HEK293T (cell line): ENCODE measurements around the gene TM4SF4.

Source experiments
- CTCF ChIA-PET: fragments of 350-600 bp; formaldehyde crosslinking; extraction: SDS; loops from one replicate; lab custom pipeline; 2021; ENCODE audit warnings: antibody characterized with exemption, inconsistent platforms; lab: Yijun Ruan, JAX
- POLR2A ChIA-PET: fragments of 350-600 bp; formaldehyde crosslinking; extraction: SDS; loops from one replicate; lab custom pipeline; 2020; ENCODE audit warnings: antibody characterized with exemption, inconsistent platforms; lab: Yijun Ruan, JAX
- DNase-seq: peaks from one replicate; pipeline ENCODE4 v3.0.0; 2012; ENCODE audit warnings: mixed read lengths; ENCODE audit errors: extremely low spot score
- ARNT ChIP-seq: fragments of 450-650 bp; IDR thresholded peaks from 2 replicates; pipeline ENCODE4 v1.6.1; 2017; ENCODE audit warnings: mild to moderate bottlenecking
- BHLHE40 ChIP-seq: fragments of 450-650 bp; IDR thresholded peaks from 2 replicates; pipeline ENCODE4 v1.6.1; 2016; ENCODE audit warnings: mild to moderate bottlenecking, moderate library complexity, borderline replicate concordance
- CTBP1 ChIP-seq: fragments of 450-650 bp; IDR thresholded peaks from 2 replicates; pipeline ENCODE4 v1.6.1; 2016; ENCODE audit warnings: borderline replicate concordance
- ELF4 ChIP-seq: fragments of 450-650 bp; IDR thresholded peaks from 2 replicates; pipeline ENCODE4 v1.6.1; 2017; ENCODE audit warnings: antibody characterized with exemption
- FOXA1 ChIP-seq: fragments of 450-650 bp; IDR thresholded peaks from 2 replicates; pipeline ENCODE4 v1.6.1; 2016; ENCODE audit warnings: mild to moderate bottlenecking
- FOXK2 ChIP-seq: fragments of 450-650 bp; IDR thresholded peaks from 2 replicates; pipeline ENCODE4 v1.6.1; 2016; ENCODE audit warnings: mild to moderate bottlenecking
- FOXM1 ChIP-seq: fragments of 450-650 bp; IDR thresholded peaks from 2 replicates; pipeline ENCODE4 v1.6.1; 2017; ENCODE audit warnings: mild to moderate bottlenecking, borderline replicate concordance
- HDGF ChIP-seq: fragments of 450-650 bp; IDR thresholded peaks from 2 replicates; pipeline ENCODE4 v1.6.1; 2017; ENCODE audit warnings: antibody characterized with exemption, borderline replicate concordance
- L3MBTL2 ChIP-seq: fragments of 450-650 bp; conservative IDR thresholded peaks from 2 replicates; pipeline ENCODE4 v1.6.1; 2016; ENCODE audit warnings: mild to moderate bottlenecking
- LEF1 ChIP-seq: fragments of 450-650 bp; IDR thresholded peaks from 2 replicates; pipeline ENCODE4 v1.6.1; 2017; ENCODE audit warnings: mild to moderate bottlenecking, borderline replicate concordance
- NFRKB ChIP-seq: fragments of 450-650 bp; IDR thresholded peaks from 2 replicates; pipeline ENCODE4 v1.6.1; 2016; ENCODE audit warnings: mild to moderate bottlenecking, moderate library complexity
- SP1 ChIP-seq: fragments of 450-650 bp; IDR thresholded peaks from 2 replicates; pipeline ENCODE4 v1.6.1; 2017
- SUZ12 ChIP-seq: fragments of 450-650 bp; IDR thresholded peaks from 2 replicates; pipeline ENCODE4 v1.6.1; 2016; ENCODE audit warnings: mild to moderate bottlenecking
- TARDBP ChIP-seq: fragments of 450-650 bp; IDR thresholded peaks from 2 replicates; pipeline ENCODE4 v1.6.1; 2016
- ZNF384 ChIP-seq: fragments of 450-650 bp; IDR thresholded peaks from 2 replicates; pipeline ENCODE4 v1.6.1; 2016
- TF ChIP-seq, protein P1 (sequence below): fragments of 450-650 bp; IDR thresholded peaks from 2 replicates; pipeline ENCODE4 v1.6.1; 2016

Gene TM4SF4

DNA sequence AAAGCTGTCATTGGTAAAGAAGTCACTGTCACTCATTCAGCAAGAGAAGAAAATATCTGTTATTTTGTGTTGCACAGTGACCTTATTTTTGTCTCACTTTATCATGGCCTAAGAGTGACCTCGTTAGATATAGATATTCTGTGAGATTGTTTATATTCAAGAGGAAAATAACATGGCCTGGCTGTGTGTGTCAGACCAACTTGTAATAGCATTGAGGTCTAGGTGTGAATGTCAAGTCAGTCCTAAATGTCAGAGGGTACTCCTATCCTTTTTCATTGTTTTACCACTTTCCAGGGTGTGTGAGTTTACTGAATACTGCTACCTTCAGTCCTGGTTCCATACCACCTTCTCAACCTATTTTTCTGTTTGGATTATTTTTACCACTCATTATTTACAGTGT, 18.5 kb upstream of the TM4SF4 start:
- ChIA-PET CTCF (no interaction called here), POLR2A (no interaction called here)
- TF ChIP-seq SUZ12 (no peak), FOXK2 (no peak), TARDBP (no peak), FOXM1 (no peak), LEF1 (no peak), CTBP1 (no peak), L3MBTL2 (no peak), ELF4 (no peak), ZNF384 (no peak), ARNT (no peak), SP1 (no peak), BHLHE40 (no peak), NFRKB (no peak), FOXA1 (no peak), HDGF (no peak)
- TF ChIP-seq, protein P1, sequence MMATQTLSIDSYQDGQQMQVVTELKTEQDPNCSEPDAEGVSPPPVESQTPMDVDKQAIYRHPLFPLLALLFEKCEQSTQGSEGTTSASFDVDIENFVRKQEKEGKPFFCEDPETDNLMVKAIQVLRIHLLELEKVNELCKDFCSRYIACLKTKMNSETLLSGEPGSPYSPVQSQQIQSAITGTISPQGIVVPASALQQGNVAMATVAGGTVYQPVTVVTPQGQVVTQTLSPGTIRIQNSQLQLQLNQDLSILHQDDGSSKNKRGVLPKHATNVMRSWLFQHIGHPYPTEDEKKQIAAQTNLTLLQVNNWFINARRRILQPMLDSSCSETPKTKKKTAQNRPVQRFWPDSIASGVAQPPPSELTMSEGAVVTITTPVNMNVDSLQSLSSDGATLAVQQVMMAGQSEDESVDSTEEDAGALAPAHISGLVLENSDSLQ, result no peak
- no peak for DNase-seq

DNA sequence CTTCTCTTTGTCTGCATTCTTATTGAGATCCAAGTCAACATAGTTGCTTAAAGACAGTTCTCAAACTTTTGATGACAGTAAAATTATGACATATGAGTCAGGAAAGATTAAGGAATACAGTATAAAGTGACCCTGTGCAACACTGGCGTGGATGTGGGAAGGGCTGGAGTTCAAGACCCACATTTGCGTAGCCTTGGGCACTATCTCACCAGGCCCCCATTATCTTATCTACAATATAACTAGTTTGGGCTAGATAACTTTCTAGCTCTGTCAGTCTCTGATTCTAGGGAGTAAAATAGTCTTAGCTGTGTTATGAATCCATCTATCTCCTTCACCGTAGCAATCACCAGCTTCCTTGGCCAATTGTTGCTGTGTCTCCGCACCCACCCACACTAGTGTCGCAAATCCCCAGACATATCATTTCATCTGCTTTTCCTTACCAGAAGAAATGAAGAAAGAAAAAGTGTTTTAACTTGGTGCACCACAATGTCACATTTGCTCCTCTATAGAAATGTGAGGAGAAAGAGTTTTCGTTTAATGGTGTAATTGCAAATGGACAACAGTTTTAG, 14.9 kb upstream of the TM4SF4 start:
- POLR2A ChIA-PET, result no interaction called here
- TF ChIP-seq FOXM1 (no peak), L3MBTL2 (no peak), TARDBP (no peak), SUZ12 (no peak), CTBP1 (no peak), FOXK2 (no peak), ELF4 (no peak), FOXA1 (no peak), ZNF384 (no peak), HDGF (no peak), ARNT (no peak), NFRKB (no peak), SP1 (no peak), LEF1 (no peak), BHLHE40 (no peak)
- TF ChIP-seq, protein P1, result no peak
- CTCF ChIA-PET, result no interaction called here
- DNase-seq, result no peak

DNA sequence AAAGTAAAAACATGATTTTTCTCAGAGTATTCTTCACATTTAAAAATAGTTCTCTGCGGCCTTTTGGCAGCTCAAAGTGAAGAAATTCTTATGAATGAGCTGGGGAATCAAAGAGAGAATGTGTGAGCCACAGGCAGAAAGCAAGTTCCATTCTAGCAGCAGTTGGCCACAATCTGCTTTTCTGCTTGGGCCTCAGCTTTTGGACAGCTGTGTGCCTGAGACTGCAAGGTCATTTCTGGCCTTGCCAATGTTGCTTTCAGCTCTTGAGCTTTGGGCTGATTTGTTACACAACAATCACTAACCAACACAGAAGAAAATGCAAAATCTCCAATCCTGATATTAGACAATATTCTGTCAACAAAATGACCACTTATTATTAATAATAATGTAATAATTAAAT, 14.4 kb upstream of the TM4SF4 start:
- no peak for DNase-seq
- ChIA-PET CTCF (no interaction called here), POLR2A (no interaction called here)
- TF ChIP-seq BHLHE40 (no peak), FOXK2 (no peak), TARDBP (no peak), CTBP1 (no peak), ELF4 (no peak), HDGF (no peak), ARNT (no peak), SP1 (no peak), SUZ12 (no peak), FOXA1 (no peak), LEF1 (no peak), FOXM1 (no peak), ZNF384 (no peak), NFRKB (no peak), L3MBTL2 (no peak)
- TF ChIP-seq, protein P1, result no peak

DNA sequence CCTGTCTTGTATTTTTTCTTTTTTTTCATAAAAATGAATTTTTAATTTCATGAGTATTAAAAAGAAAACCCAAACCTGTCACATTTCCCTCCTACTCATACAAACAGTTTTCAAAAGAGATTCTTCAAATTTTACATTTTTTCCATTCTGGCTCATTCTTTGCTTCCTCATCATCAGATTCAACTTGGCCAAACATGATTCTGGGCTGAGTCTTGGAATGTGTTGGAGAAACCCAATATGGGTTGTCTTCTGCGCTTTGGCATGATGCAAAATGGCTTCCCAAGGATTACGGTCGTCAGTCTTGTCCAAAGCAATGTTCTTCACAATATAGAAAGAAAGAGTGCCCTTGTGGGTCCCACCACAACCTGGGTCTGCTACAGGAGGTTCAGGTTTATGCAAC, 12.4 kb upstream of the TM4SF4 start:
- ChIA-PET CTCF (interaction anchor here (0.6 kb wide), 1 partner anchor 73 kb away, joined by 4 read pairs; no protein-coding TSS in a partner anchor), POLR2A (no interaction called here)
- TF ChIP-seq ELF4, result no peak
- no peak for TF ChIP-seq TARDBP
- no peak for TF ChIP-seq FOXA1
- TF ChIP-seq LEF1, result no peak
- no peak for TF ChIP-seq SUZ12
- TF ChIP-seq FOXM1, result no peak
- TF ChIP-seq SP1, result no peak
- no peak for TF ChIP-seq ARNT
- TF ChIP-seq, protein P1, result no peak
- no peak for TF ChIP-seq FOXK2
- TF ChIP-seq L3MBTL2, result no peak
- no peak for TF ChIP-seq HDGF
- no peak for TF ChIP-seq ZNF384
- TF ChIP-seq CTBP1, result no peak
- no peak for TF ChIP-seq BHLHE40
- TF ChIP-seq NFRKB, result no peak
- no peak for DNase-seq

DNA sequence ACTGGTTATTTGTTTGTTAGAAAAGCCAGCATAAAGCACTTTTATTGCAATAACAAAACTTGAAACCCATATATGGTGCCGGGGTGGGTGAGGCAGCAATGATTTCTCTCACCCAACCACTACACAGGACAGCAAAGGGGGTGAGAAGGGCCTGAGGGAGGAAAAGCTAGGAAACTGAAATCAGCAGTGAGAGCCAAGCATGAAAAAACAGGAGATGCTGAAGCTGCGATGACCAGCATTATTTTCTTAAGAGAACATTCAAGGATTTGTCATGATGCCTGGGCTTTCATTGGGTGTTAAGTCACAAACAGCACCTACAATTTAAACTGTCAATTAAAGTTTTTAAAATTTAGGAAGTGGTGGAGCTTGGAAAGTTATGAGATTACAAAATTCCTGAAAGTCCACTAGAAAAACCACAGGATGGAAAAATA, 11.9 kb upstream of the TM4SF4 start:
- no peak for TF ChIP-seq BHLHE40
- TF ChIP-seq FOXK2, result no peak
- no peak for TF ChIP-seq TARDBP
- no peak for TF ChIP-seq HDGF
- TF ChIP-seq ARNT, result no peak
- no peak for TF ChIP-seq SUZ12
- TF ChIP-seq FOXM1, result no peak
- TF ChIP-seq, protein P1, result no peak
- no peak for TF ChIP-seq ZNF384
- no peak for TF ChIP-seq NFRKB
- no peak for DNase-seq
- ChIA-PET POLR2A (no interaction called here), CTCF (no interaction called here)
